Measurements from ENCODE around the gene TRDN.
"Not testable (repeated sequence)": the region's sequence is repeated elsewhere in the genome, so short reads cannot be mapped to it uniquely, and the experiment has no call there.

DNA sequence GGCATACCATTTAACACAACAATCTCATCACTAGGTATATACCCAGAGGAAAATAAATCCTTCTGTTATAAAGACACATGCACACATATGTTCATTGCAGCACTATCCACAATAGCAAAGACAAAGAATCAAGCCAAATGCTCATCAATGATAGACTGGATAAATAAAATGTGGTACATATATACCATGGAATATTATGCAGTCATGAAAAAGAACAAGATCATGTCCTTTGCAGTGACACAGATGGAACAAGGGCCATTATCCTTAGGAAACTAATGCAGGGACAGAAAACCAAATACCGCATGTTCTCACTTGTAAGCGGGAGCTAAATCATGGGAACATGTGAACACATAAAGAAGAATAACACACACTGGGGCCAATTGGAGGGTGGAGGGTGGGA is 322.3 kb downstream of the TRDN start:
- TF ChIP-seq, protein P1, sequence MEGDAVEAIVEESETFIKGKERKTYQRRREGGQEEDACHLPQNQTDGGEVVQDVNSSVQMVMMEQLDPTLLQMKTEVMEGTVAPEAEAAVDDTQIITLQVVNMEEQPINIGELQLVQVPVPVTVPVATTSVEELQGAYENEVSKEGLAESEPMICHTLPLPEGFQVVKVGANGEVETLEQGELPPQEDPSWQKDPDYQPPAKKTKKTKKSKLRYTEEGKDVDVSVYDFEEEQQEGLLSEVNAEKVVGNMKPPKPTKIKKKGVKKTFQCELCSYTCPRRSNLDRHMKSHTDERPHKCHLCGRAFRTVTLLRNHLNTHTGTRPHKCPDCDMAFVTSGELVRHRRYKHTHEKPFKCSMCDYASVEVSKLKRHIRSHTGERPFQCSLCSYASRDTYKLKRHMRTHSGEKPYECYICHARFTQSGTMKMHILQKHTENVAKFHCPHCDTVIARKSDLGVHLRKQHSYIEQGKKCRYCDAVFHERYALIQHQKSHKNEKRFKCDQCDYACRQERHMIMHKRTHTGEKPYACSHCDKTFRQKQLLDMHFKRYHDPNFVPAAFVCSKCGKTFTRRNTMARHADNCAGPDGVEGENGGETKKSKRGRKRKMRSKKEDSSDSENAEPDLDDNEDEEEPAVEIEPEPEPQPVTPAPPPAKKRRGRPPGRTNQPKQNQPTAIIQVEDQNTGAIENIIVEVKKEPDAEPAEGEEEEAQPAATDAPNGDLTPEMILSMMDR (IDR thresholded peaks at IDR 0.05): not testable (repeated sequence)
- TF ChIP-seq POLR2A (IDR thresholded peaks at IDR 0.05): not testable (repeated sequence)
